ENCODE data around the gene CDH4. TPM values are rescaled to one million over a fixed set of nuclear protein-coding genes. Genes with fewer than 3 reads are reported as not detected.

Gene CDH4
- total RNA-seq, 1 experiment from 2014 or later: not detected

- Histone ChIP-seq H3K4me3 (ENCODE audit: low read depth, low read length) (no peak overlapping the region), H3K9me3 (peaks cover 4% of the 10 kb centered on the region; the same call in 1 of the 2 replicates), H3K36me3 (ENCODE audit: control insufficient read depth, insufficient read depth, low read length) (no peaks in the 10 kb centered on the region), H3K27me3 (replicated peaks; ENCODE audit: control insufficient read depth, insufficient read depth, low read length) (peaks cover 2% of the 10 kb centered on the region), H3K4me1 (no peaks in the 10 kb centered on the region)
- no peaks in the 10 kb centered on the region for H3K4me1 Mint-ChIP-seq (ENCODE audit: low read depth, unreplicated experiment)
- no peak for TF ChIP-seq CTCF (IDR thresholded peaks at IDR 0.05; ENCODE audit: insufficient read depth in 1 of 2, low read depth in 1 of 2, low read length in 1 of 2, severe bottlenecking in 1 of 2, unreplicated experiment in 1 of 2)
- no peaks in the 10 kb centered on the region for H3K36me3 Mint-ChIP-seq (ENCODE audit: insufficient read depth, unreplicated experiment)
- CTCF ChIA-PET: no interaction called here
- POLR2A ChIA-PET: no interaction called here
- H3K27me3 Mint-ChIP-seq (ENCODE audit: insufficient read depth, unreplicated experiment): peaks cover 39% of the 10 kb centered on the region
- BruUV-seq (replicated peaks): no TSS peak
- H3K4me3 Mint-ChIP-seq (ENCODE audit: unreplicated experiment): no peak overlapping the region
- intact Hi-C loops (cut with micrococcal nuclease; ENCODE audit: unreplicated experiment): no loop called here
- H3K27ac Mint-ChIP-seq (ENCODE audit: unreplicated experiment): no peak overlapping the region
- H3K9me3 Mint-ChIP-seq (ENCODE audit: unreplicated experiment): no peaks in the 10 kb centered on the region
- DNase-seq: no peak
These were observed 368.1 kb downstream of the CDH4 start for GRCh38 chr20:61620174-61620573.

- CTCF ChIA-PET: no interaction called here
- no peak overlapping the region for H3K27ac Mint-ChIP-seq (ENCODE audit: unreplicated experiment)
- no peaks in the 10 kb centered on the region for H3K9me3 Mint-ChIP-seq (ENCODE audit: unreplicated experiment)
- Histone ChIP-seq H3K36me3 (ENCODE audit: control insufficient read depth, insufficient read depth, low read length) (no peaks in the 10 kb centered on the region), H3K4me3 (ENCODE audit: low read depth, low read length) (no peak overlapping the region), H3K4me1 (no peaks in the 10 kb centered on the region), H3K27me3 (replicated peaks; ENCODE audit: control insufficient read depth, insufficient read depth, low read length) (peaks cover 2% of the 10 kb centered on the region), H3K9me3 (peaks cover 4% of the 10 kb centered on the region; the same call in 1 of the 2 replicates)
- no peak overlapping the region for H3K4me3 Mint-ChIP-seq (ENCODE audit: unreplicated experiment)
- no peaks in the 10 kb centered on the region for H3K36me3 Mint-ChIP-seq (ENCODE audit: insufficient read depth, unreplicated experiment)
- no peak for TF ChIP-seq CTCF (IDR thresholded peaks at IDR 0.05; ENCODE audit: insufficient read depth in 1 of 2, low read depth in 1 of 2, low read length in 1 of 2, severe bottlenecking in 1 of 2, unreplicated experiment in 1 of 2)
- H3K27me3 Mint-ChIP-seq (ENCODE audit: insufficient read depth, unreplicated experiment): peaks cover 45% of the 10 kb centered on the region
- DNase-seq: no peak
- POLR2A ChIA-PET: no interaction called here
- no TSS peak for BruUV-seq (replicated peaks)
- no peaks in the 10 kb centered on the region for H3K4me1 Mint-ChIP-seq (ENCODE audit: low read depth, unreplicated experiment)
- intact Hi-C loops (cut with micrococcal nuclease; ENCODE audit: unreplicated experiment): no loop called here
These were observed 369.1 kb downstream of the CDH4 start for GRCh38 chr20:61621035-61621730.

GRCh38 chr20:61621852-61622251 is 369.8 kb downstream of the CDH4 start:
- Histone ChIP-seq H3K9me3 (peaks cover 4% of the 10 kb centered on the region; the same call in 1 of the 2 replicates), H3K27me3 (replicated peaks; ENCODE audit: control insufficient read depth, insufficient read depth, low read length) (peaks cover 2% of the 10 kb centered on the region), H3K4me1 (no peaks in the 10 kb centered on the region), H3K4me3 (ENCODE audit: low read depth, low read length) (no peak overlapping the region), H3K36me3 (ENCODE audit: control insufficient read depth, insufficient read depth, low read length) (no peaks in the 10 kb centered on the region)
- no peak for DNase-seq
- no peak for TF ChIP-seq CTCF (IDR thresholded peaks at IDR 0.05; ENCODE audit: insufficient read depth in 1 of 2, low read depth in 1 of 2, low read length in 1 of 2, severe bottlenecking in 1 of 2, unreplicated experiment in 1 of 2)
- Mint-ChIP-seq H3K9me3 (ENCODE audit: unreplicated experiment) (no peaks in the 10 kb centered on the region), H3K27ac (ENCODE audit: unreplicated experiment) (no peak overlapping the region), H3K36me3 (ENCODE audit: insufficient read depth, unreplicated experiment) (no peaks in the 10 kb centered on the region), H3K4me1 (ENCODE audit: low read depth, unreplicated experiment) (no peaks in the 10 kb centered on the region), H3K27me3 (ENCODE audit: insufficient read depth, unreplicated experiment) (peaks cover 49% of the 10 kb centered on the region), H3K4me3 (ENCODE audit: unreplicated experiment) (no peak overlapping the region)
- intact Hi-C loops (cut with micrococcal nuclease; ENCODE audit: unreplicated experiment): no loop called here
- ChIA-PET CTCF (no interaction called here), POLR2A (no interaction called here)
- no TSS peak for BruUV-seq (replicated peaks)
